OCI-LY1 (cell line): ENCODE results near the gene CCDC91.

Source experiments
- EZH2 ChIP-seq: fragments of 200-600 bp; sonication (generic), shearing (Covaris generic); IDR thresholded peaks from 2 replicates; pipeline ENCODE4 v1.8.0; 2017; ENCODE audit warnings: borderline replicate concordance, mixed run types, mild to moderate bottlenecking, antibody characterized with exemption, low read length, moderate library complexity, mixed read lengths
- TF ChIP-seq, protein P1 (sequence below): fragments of 200-600 bp; sonication (generic), shearing (Covaris generic); IDR thresholded peaks from 2 replicates; pipeline ENCODE4 v1.5.1; 2017; ENCODE audit warnings: mild to moderate bottlenecking, antibody characterized with exemption, low read length, moderate library complexity, mixed read lengths

DNA sequence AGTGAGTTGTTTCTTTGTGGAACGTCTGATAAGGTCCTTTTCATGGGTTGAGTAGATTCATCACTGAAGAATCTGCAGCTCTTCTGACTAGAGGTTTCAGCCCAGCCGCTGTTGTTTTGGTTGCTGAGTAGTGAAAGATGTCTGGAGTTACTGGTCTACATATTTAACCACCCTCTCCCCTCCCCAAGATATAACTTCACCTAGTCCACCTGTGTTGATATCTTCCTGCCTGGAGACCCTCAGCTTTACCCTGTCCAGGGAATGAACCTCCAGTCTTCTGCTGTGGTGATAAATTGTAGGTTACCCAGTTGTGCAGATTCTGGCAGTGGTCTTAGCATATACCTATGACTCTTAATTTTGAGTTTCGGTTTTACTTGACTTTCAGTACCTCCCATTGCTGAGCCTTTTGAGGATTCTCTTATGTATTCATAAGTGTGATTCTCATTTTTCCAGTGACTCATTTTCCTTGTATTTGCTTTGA lies 62.9 kb downstream of the CCDC91 start:
- TF ChIP-seq, protein P1, sequence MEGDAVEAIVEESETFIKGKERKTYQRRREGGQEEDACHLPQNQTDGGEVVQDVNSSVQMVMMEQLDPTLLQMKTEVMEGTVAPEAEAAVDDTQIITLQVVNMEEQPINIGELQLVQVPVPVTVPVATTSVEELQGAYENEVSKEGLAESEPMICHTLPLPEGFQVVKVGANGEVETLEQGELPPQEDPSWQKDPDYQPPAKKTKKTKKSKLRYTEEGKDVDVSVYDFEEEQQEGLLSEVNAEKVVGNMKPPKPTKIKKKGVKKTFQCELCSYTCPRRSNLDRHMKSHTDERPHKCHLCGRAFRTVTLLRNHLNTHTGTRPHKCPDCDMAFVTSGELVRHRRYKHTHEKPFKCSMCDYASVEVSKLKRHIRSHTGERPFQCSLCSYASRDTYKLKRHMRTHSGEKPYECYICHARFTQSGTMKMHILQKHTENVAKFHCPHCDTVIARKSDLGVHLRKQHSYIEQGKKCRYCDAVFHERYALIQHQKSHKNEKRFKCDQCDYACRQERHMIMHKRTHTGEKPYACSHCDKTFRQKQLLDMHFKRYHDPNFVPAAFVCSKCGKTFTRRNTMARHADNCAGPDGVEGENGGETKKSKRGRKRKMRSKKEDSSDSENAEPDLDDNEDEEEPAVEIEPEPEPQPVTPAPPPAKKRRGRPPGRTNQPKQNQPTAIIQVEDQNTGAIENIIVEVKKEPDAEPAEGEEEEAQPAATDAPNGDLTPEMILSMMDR = no peak
- TF ChIP-seq EZH2 = no peak
